A673 (cell line): ENCODE data around the gene TBL1X. TPM values are rescaled to one million over a fixed set of nuclear protein-coding genes. Genes with fewer than 3 reads are reported as not detected.

Experiments used
- BruUV-seq: library from RNA; stranded (reverse); fragments of 400-500 nt; replicated peaks from 2 replicates; lab custom pipeline; 2021; lab: Mats Ljungman, UMichigan
- CTCF ChIA-PET: fragments of 300-600 bp; sonication (Branson Sonifier 250); formaldehyde crosslinking; loops from one replicate; lab custom pipeline; 2022; ENCODE audit warnings: antibody characterized with exemption; lab: Charles Lee
- POLR2A ChIA-PET: fragments of 300-600 bp; sonication (Branson Sonifier 250); formaldehyde crosslinking; loops from one replicate; lab custom pipeline; 2022; ENCODE audit warnings: antibody characterized with exemption; ENCODE audit not compliant: low non-redundant PET; lab: Charles Lee
- DNase-seq: peaks from one replicate; pipeline ENCODE4 v3.0.0-alpha.2; 2015; ENCODE audit warnings: low spot score
- H3K27ac ChIP-seq: fragments of 200-600 bp; sonication (generic); 2 replicates; pipeline ENCODE4 v1.5.1; 2016; ENCODE audit warnings: mixed run types, low read depth, mild to moderate bottlenecking, mixed read lengths, antibody characterized with exemption, low read length; ENCODE audit not compliant: poor library complexity, severe bottlenecking
- H3K27me3 ChIP-seq: fragments of 200-600 bp; sonication (generic); replicated peaks from 2 replicates; pipeline ENCODE4 v1.6.1; 2017; ENCODE audit warnings: mixed run types, low read depth, mild to moderate bottlenecking, mixed read lengths, antibody characterized with exemption, low read length; ENCODE audit not compliant: insufficient read depth, poor library complexity
- H3K36me3 ChIP-seq: fragments of 200-600 bp; sonication (generic); 2 replicates; pipeline ENCODE4 v1.6.1; 2016; ENCODE audit warnings: mixed run types, mild to moderate bottlenecking, mixed read lengths, antibody characterized with exemption, low read length; ENCODE audit not compliant: insufficient read depth, poor library complexity, severe bottlenecking
- H3K4me1 ChIP-seq: fragments of 200-600 bp; sonication (generic); 2 replicates; pipeline ENCODE4 v1.6.1; 2017; ENCODE audit warnings: mixed run types, mild to moderate bottlenecking, mixed read lengths, antibody characterized with exemption, low read length; ENCODE audit not compliant: insufficient read depth, poor library complexity, severe bottlenecking
- H3K4me3 ChIP-seq: fragments of 200-600 bp; sonication (generic); 2 replicates; pipeline ENCODE4 v1.5.1; 2016; ENCODE audit warnings: low read depth, mixed run types, mild to moderate bottlenecking, mixed read lengths, low read length; ENCODE audit not compliant: poor library complexity, severe bottlenecking
- H3K9me3 ChIP-seq: fragments of 200-600 bp; sonication (generic); 2 replicates; pipeline ENCODE4 v1.6.1; 2016; ENCODE audit warnings: mixed run types, low read depth, mild to moderate bottlenecking, mixed read lengths, antibody characterized with exemption, low read length; ENCODE audit not compliant: poor library complexity, severe bottlenecking
- EZH2 ChIP-seq: fragments of 200-600 bp; sonication (generic); IDR thresholded peaks from 2 replicates; pipeline ENCODE4 v1.6.1; 2017; ENCODE audit warnings: borderline replicate concordance, low read depth, mild to moderate bottlenecking, mixed read lengths, antibody characterized with exemption, low read length; ENCODE audit not compliant: poor library complexity, severe bottlenecking
- intact Hi-C: fragments of 100-400 bp; cut with micrococcal nuclease; formaldehyde crosslinking; loops from one replicate; pipeline ENCODE4 v1.10.0; 2022; ENCODE audit not compliant: unreplicated experiment
- total RNA-seq: library from RNA; stranded (reverse); gene quantifications from 2 replicates; pipeline ENCODE4 v1.2.3, GENCODE V29; 2021
- TF ChIP-seq, protein P1 (sequence below): fragments of 300-800, 200-600 bp; sonication (generic); conservative IDR thresholded peaks from 2 replicates; pipeline ENCODE4 v1.5.1; 2017; ENCODE audit warnings: low read depth, mild to moderate bottlenecking, antibody characterized with exemption, low read length, moderate library complexity, mixed read lengths

Gene TBL1X
- total RNA-seq, 1 experiment from 2014 or later, result 26.9 TPM

GRCh38 chrX:9569876-9570301, 105.0 kb downstream of the TBL1X start:
- no peak overlapping the region for H3K27ac ChIP-seq
- no TSS peak for BruUV-seq

GRCh38 chrX:9573282-9574106, 108.6 kb downstream of the TBL1X start:
- BruUV-seq, result no TSS peak
- intact Hi-C loops, result no loop called here

More at GRCh38 chrX:9569876-9570301, 105.0 kb downstream of the TBL1X start:
- Histone ChIP-seq H3K36me3 (no peaks in the 10 kb centered on the region), H3K4me3 (no peak overlapping the region), H3K4me1 (peaks cover 28% of the 10 kb centered on the region), H3K27me3 (no peaks in the 10 kb centered on the region), H3K9me3 (no peaks in the 10 kb centered on the region)
- ChIA-PET POLR2A (no interaction called here), CTCF (no interaction called here)
- intact Hi-C loops, result no loop called here
- TF ChIP-seq, protein P1, sequence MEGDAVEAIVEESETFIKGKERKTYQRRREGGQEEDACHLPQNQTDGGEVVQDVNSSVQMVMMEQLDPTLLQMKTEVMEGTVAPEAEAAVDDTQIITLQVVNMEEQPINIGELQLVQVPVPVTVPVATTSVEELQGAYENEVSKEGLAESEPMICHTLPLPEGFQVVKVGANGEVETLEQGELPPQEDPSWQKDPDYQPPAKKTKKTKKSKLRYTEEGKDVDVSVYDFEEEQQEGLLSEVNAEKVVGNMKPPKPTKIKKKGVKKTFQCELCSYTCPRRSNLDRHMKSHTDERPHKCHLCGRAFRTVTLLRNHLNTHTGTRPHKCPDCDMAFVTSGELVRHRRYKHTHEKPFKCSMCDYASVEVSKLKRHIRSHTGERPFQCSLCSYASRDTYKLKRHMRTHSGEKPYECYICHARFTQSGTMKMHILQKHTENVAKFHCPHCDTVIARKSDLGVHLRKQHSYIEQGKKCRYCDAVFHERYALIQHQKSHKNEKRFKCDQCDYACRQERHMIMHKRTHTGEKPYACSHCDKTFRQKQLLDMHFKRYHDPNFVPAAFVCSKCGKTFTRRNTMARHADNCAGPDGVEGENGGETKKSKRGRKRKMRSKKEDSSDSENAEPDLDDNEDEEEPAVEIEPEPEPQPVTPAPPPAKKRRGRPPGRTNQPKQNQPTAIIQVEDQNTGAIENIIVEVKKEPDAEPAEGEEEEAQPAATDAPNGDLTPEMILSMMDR, result no peak
- no peak for TF ChIP-seq EZH2
- no peak for DNase-seq

DNA sequence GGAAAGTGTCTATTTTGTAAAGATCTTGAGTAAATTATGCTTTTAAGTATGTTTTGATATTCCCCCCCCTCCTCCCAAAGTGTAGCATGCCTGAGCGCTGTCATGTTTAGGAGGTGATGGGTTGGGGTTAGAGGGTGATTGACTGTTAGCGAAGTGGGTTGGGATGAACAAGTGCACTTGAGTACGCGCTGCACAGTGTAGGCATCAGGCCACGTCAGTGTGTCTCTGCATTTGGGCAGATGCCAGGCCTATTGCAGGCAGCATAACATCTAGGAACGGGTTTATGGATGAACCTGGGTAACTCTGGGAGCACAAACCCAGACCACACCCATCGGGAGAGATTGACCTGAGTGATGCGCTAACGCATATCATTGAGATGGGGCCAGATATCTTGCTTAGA, 111.2 kb downstream of the TBL1X start:
- intact Hi-C loops, result no loop called here
- Histone ChIP-seq H3K36me3 (no peaks in the 10 kb centered on the region), H3K27ac (no peak overlapping the region), H3K4me3 (no peak overlapping the region), H3K4me1 (peaks cover 5% of the 10 kb centered on the region), H3K9me3 (no peaks in the 10 kb centered on the region), H3K27me3 (no peaks in the 10 kb centered on the region)
- TF ChIP-seq, protein P1, result no peak
- no peak for TF ChIP-seq EZH2
- ChIA-PET POLR2A (no interaction called here), CTCF (no interaction called here)
- no peak for DNase-seq
- BruUV-seq, result no TSS peak

More at GRCh38 chrX:9573282-9574106, 108.6 kb downstream of the TBL1X start:
- no peak for DNase-seq
- no peaks in the 10 kb centered on the region for H3K27me3 ChIP-seq
- no peak overlapping the region for H3K27ac ChIP-seq
- peaks cover 8% of the 10 kb centered on the region for H3K4me1 ChIP-seq
- ChIA-PET CTCF (no interaction called here), POLR2A (no interaction called here)
- H3K9me3 ChIP-seq, result no peaks in the 10 kb centered on the region
- TF ChIP-seq, protein P1, result no peak
- no peak for TF ChIP-seq EZH2
- no peak overlapping the region for H3K4me3 ChIP-seq
- H3K36me3 ChIP-seq, result no peaks in the 10 kb centered on the region
